Adipocyte (in vitro differentiated cells): ENCODE measurements around the gene PTGDS.

Experiments used
- DNase-seq: peaks from one replicate; pipeline ENCODE4 v3.0.0-alpha.2; 2015; ENCODE audit warnings: low read depth
- H3K27me3 ChIP-seq: replicated peaks from 2 replicates; pipeline ENCODE4 v1.7.0; 2013; ENCODE audit warnings: mild to moderate bottlenecking, low read length, moderate library complexity; ENCODE audit not compliant: control insufficient read depth, insufficient read depth
- H3K36me3 ChIP-seq: 2 replicates; pipeline ENCODE4 v1.7.0; 2013; ENCODE audit warnings: low read length, mild to moderate bottlenecking, moderate library complexity; ENCODE audit not compliant: control insufficient read depth, insufficient read depth, severe bottlenecking
- H3K4me1 ChIP-seq: 2 replicates; pipeline ENCODE4 v1.7.0; 2013; ENCODE audit warnings: mild to moderate bottlenecking, low read length, moderate library complexity; ENCODE audit not compliant: control insufficient read depth, insufficient read depth
- H3K4me3 ChIP-seq: 2 replicates; pipeline ENCODE4 v1.7.0; 2013; ENCODE audit warnings: mild to moderate bottlenecking, low read length, moderate library complexity
- H3K9ac ChIP-seq: 2 replicates; pipeline ENCODE4 v1.7.0; 2013; ENCODE audit warnings: mild to moderate bottlenecking, low read length, moderate library complexity
- H3K9me3 ChIP-seq: 2 replicates; pipeline ENCODE4 v1.7.0; 2013; ENCODE audit warnings: mild to moderate bottlenecking, low read length, moderate library complexity; ENCODE audit not compliant: control insufficient read depth

PTGDS gene

GRCh38 chr9:137023583-137023991 is 46.3 kb downstream of the PTGDS start:
- Histone ChIP-seq H3K27me3 (no peaks in the 10 kb centered on the region), H3K4me3 (no peak overlapping the region), H3K36me3 (no peaks in the 10 kb centered on the region), H3K9ac (no peak overlapping the region), H3K4me1 (peaks cover 13% of the 10 kb centered on the region), H3K9me3 (no peaks in the 10 kb centered on the region)
- no peak for DNase-seq

GRCh38 chr9:137025517-137025966 is 48.2 kb downstream of the PTGDS start:
- no peaks in the 10 kb centered on the region for H3K27me3 ChIP-seq
- peaks cover 20% of the 10 kb centered on the region for H3K4me1 ChIP-seq
- H3K9me3 ChIP-seq, result no peaks in the 10 kb centered on the region
- no peak overlapping the region for H3K4me3 ChIP-seq
- H3K36me3 ChIP-seq, result no peaks in the 10 kb centered on the region
- H3K9ac ChIP-seq, result no peak overlapping the region
- no peak for DNase-seq

GRCh38 chr9:137026384-137026783 is 49.1 kb downstream of the PTGDS start:
- peak overlapping the region; percentile 82 for H3K4me3 ChIP-seq
- no peak for DNase-seq

GRCh38 chr9:137026828-137027227 is 49.5 kb downstream of the PTGDS start:
- no peak for DNase-seq
- Histone ChIP-seq H3K9ac (peak overlapping the region; percentile 84), H3K4me3 (peak overlapping the region; percentile 82), H3K4me1 (peaks cover 20% of the 10 kb centered on the region), H3K9me3 (no peaks in the 10 kb centered on the region), H3K36me3 (no peaks in the 10 kb centered on the region), H3K27me3 (no peaks in the 10 kb centered on the region)

More at GRCh38 chr9:137026384-137026783, 49.1 kb downstream of the PTGDS start:
- Histone ChIP-seq H3K9ac (no peak overlapping the region), H3K36me3 (no peaks in the 10 kb centered on the region), H3K9me3 (no peaks in the 10 kb centered on the region), H3K4me1 (peaks cover 20% of the 10 kb centered on the region), H3K27me3 (no peaks in the 10 kb centered on the region)

GRCh38 chr9:137027369-137028262 is 50.3 kb downstream of the PTGDS start, which contains the start of gene ABCA2:
ABCA2 (minus strand) TSS chr9:137028237; CDS start chr9:137028140, 97 bp downstream.
- Histone ChIP-seq H3K27me3 (no peaks in the 10 kb centered on the region), H3K9me3 (no peaks in the 10 kb centered on the region)
- peak; percentile 73 for DNase-seq

GRCh38 chr9:137028263-137029057 is 51.2 kb downstream of the PTGDS start:
- DNase-seq, result peak; percentile 90
- Histone ChIP-seq H3K36me3 (no peaks in the 10 kb centered on the region), H3K4me3 (peak overlapping the region; percentile 79), H3K9ac (peak overlapping the region; percentile 79), H3K27me3 (no peaks in the 10 kb centered on the region), H3K4me1 (peaks cover 17% of the 10 kb centered on the region), H3K9me3 (no peaks in the 10 kb centered on the region)

More at GRCh38 chr9:137027369-137028262, 50.3 kb downstream of the PTGDS start, which contains the start of gene ABCA2:
- H3K36me3 ChIP-seq, result no peaks in the 10 kb centered on the region
- peak within 1 kb of the TSS; percentile 82 for H3K4me3 ChIP-seq
- H3K4me1 ChIP-seq, result peaks cover 20% of the 10 kb centered on the region
- peak within 1 kb of the TSS; percentile 84 for H3K9ac ChIP-seq

GRCh38 chr9:137029058-137029936 is 52.0 kb downstream of the PTGDS start:
- H3K36me3 ChIP-seq, result no peaks in the 10 kb centered on the region
- peaks cover 17% of the 10 kb centered on the region for H3K4me1 ChIP-seq
- DNase-seq, result peak; percentile 86
- peak overlapping the region; percentile 79 for H3K9ac ChIP-seq
- H3K4me3 ChIP-seq, result peak overlapping the region; percentile 79
- H3K27me3 ChIP-seq, result no peaks in the 10 kb centered on the region
- H3K9me3 ChIP-seq, result no peaks in the 10 kb centered on the region

GRCh38 chr9:137030006-137030405 is 52.7 kb downstream of the PTGDS start:
- DNase-seq, result no peak
- no peaks in the 10 kb centered on the region for H3K36me3 ChIP-seq
- peaks cover 17% of the 10 kb centered on the region for H3K4me1 ChIP-seq
- no peaks in the 10 kb centered on the region for H3K27me3 ChIP-seq
- H3K9me3 ChIP-seq, result no peaks in the 10 kb centered on the region
- H3K9ac ChIP-seq, result no peak overlapping the region
- no peak overlapping the region for H3K4me3 ChIP-seq

GRCh38 chr9:137030538-137031527 is 53.5 kb downstream of the PTGDS start:
- no peaks in the 10 kb centered on the region for H3K9me3 ChIP-seq
- no peak for DNase-seq
- H3K27me3 ChIP-seq, result no peaks in the 10 kb centered on the region

More at GRCh38 chr9:137030538-137031527, 53.5 kb downstream of the PTGDS start:
- Histone ChIP-seq H3K9ac (no peak overlapping the region), H3K36me3 (no peaks in the 10 kb centered on the region), H3K4me1 (peaks cover 17% of the 10 kb centered on the region), H3K4me3 (no peak overlapping the region)
